ENCODE results near the gene RAB25. TPM values are rescaled to one million over a fixed set of nuclear protein-coding genes. Genes with fewer than 3 reads are reported as not detected.
A peak's percentile ranks its signal among the peaks of the same experiment; 100 is the strongest.

Gene RAB25
- total RNA-seq, 3 donors from 2014 or later = 0.61 to 0.79 (median 0.63) TPM

GRCh38 chr1:156080241-156080862 lies 19.4 kb downstream of the RAB25 start:
- Mint-ChIP-seq H3K36me3 (ENCODE audit: insufficient read depth) (no peaks in the 10 kb centered on the region), H3K4me3 (no peak overlapping the region), H3K27me3 (ENCODE audit: low read depth) (peaks cover 19% of the 10 kb centered on the region), H3K4me1 (ENCODE audit: low read depth) (peaks cover 10% of the 10 kb centered on the region), H3K9me3 (no peaks in the 10 kb centered on the region)
- ATAC-seq (no peak), DNase-seq (no peak)

DNA sequence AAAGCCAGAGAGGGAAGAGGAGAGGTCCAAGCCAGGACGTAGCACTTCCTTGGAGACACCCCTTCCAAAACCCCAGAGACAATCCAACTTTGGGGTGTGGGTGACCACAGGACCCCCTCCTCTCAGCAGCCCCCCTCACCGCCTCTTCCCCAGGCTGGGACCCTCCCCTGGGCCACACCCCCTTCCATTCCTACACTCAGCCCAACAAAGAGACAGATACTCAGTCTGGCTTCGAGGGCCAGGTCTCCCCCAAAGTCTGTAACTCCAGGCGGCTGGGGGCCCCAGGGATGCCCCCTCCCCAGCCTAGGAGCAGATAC lies 19.9 kb downstream of the RAB25 start:
- DNase-seq = no peak

GRCh38 chr1:156081180-156081916 lies 20.4 kb downstream of the RAB25 start:
- no peaks in the 10 kb centered on the region for H3K36me3 Mint-ChIP-seq (ENCODE audit: insufficient read depth)
- H3K4me1 Mint-ChIP-seq (ENCODE audit: low read depth) = peaks cover 10% of the 10 kb centered on the region
- peaks cover 25% of the 10 kb centered on the region for H3K27me3 Mint-ChIP-seq (ENCODE audit: low read depth)
- no peaks in the 10 kb centered on the region for H3K9me3 Mint-ChIP-seq
- DNase-seq (no peak), ATAC-seq (no peak)
- peak overlapping the region; percentile 84 for H3K4me3 Mint-ChIP-seq

More for the DNA sequence above, 19.9 kb downstream of the RAB25 start:
- Mint-ChIP-seq H3K9me3 (no peaks in the 10 kb centered on the region), H3K4me1 (ENCODE audit: low read depth) (peaks cover 10% of the 10 kb centered on the region), H3K27me3 (ENCODE audit: low read depth) (peaks cover 20% of the 10 kb centered on the region), H3K36me3 (ENCODE audit: insufficient read depth) (no peaks in the 10 kb centered on the region), H3K4me3 (peak overlapping the region; percentile 60)
- ATAC-seq = no peak

DNA sequence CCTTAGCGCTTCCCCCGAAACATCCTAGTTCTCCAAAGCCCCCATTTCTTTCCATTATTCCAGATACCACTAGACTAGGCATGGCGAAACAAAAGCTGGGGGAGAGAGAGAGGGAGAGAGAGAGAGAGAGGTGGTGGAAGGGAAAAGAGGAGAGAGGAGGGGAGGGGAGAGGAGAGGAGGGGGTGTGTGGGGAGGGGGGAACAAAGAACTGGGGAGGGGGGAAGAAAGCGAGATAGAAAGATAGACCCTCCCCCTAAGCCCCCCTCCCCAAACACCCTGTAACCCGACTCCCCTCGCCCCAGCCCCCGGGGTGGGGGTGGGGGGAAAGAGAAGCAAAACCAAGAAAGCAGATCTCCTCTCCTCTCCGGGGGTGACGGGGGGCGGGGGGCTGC lies 21.0 kb downstream of the RAB25 start:
- Mint-ChIP-seq H3K9me3 (no peaks in the 10 kb centered on the region), H3K36me3 (ENCODE audit: insufficient read depth) (no peaks in the 10 kb centered on the region), H3K4me1 (ENCODE audit: low read depth) (peaks cover 10% of the 10 kb centered on the region), H3K4me3 (peak overlapping the region; percentile 84), H3K27me3 (ENCODE audit: low read depth) (peaks cover 31% of the 10 kb centered on the region)
- no peak for DNase-seq
- no peak for ATAC-seq

DNA sequence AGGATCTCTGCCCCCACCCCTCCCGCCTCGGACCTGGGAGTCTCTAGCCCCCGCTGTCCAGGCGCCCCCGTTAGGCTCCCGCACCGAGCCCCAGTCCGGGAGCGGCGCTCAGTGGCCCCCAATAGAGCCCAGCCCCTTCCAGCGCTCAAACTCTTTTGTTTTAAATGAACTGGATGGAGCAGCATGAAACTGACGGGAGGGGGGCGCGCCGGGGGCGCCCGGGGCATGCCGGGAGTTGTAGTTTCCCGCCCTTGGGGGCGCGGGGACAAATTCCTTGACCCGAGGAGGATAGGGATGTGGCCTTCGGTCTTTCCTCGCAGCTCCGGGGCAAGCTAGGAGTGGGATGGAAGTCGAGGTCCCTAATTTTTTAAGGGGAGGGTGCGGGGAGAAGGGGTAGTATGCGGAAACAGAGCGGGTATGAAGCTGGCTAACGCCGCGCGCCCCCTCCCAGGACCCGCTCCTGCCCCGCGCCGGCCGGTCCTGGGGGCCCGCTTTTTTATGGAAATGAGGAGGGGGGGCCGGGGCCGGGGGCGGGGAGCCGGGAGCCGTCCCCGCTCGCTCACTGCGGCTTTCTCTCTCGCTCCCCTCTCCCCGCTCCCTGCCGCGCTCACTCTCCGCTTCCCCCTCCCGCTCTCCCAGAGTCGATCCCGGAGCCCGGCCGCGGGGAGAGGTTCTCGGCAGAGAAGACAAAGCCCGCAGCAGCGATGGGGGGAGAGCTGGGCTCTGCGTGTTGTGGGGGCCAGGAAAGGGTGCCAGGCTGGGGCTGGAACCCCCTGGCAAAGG lies 21.5 kb downstream of the RAB25 start, which contains the start of gene MEX3A:
Gene MEX3A, minus strand, starts transcription at position 157 of the 783 bp plus-strand sequence. CDS start 467 bp downstream, outside the sequence.
- ATAC-seq (peak; percentile 87 to 88), DNase-seq (peak; percentile 53)
- H3K27me3 Mint-ChIP-seq (ENCODE audit: low read depth) = peaks cover 35% of the 10 kb centered on the region
- H3K9me3 Mint-ChIP-seq = no peaks in the 10 kb centered on the region
- no peaks in the 10 kb centered on the region for H3K36me3 Mint-ChIP-seq (ENCODE audit: insufficient read depth)
- peaks cover 10% of the 10 kb centered on the region for H3K4me1 Mint-ChIP-seq (ENCODE audit: low read depth)
- peak within 1 kb of the TSS; percentile 84 for H3K4me3 Mint-ChIP-seq

- ATAC-seq = no peak
- Mint-ChIP-seq H3K4me1 (ENCODE audit: low read depth) (peaks cover 10% of the 10 kb centered on the region), H3K4me3 (peak overlapping the region; percentile 75), H3K27me3 (ENCODE audit: low read depth) (peaks cover 35% of the 10 kb centered on the region), H3K36me3 (ENCODE audit: insufficient read depth) (no peaks in the 10 kb centered on the region), H3K9me3 (no peaks in the 10 kb centered on the region)
- no peak for DNase-seq
Measured at GRCh38 chr1:156083800-156084790, 23.1 kb downstream of the RAB25 start.

DNA sequence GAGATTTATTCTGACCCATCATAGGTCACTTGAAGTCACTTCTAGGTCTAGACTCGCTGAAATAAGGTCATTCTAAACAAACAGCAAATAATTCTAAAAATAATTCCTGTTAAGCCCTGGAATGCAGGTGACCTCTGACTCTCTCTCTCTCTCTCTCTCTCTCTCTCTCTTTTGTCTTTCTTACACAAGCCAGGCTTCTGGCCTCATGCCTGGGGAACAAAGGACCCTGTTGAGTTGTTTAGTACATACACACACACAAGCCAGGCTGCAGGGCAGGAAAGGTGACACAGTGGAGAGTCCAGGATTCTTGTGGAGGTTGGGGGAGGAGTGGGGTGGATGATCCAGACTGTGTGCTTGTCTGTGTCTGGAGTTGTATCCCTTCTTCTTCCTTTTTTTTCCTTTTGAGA lies 25.3 kb downstream of the RAB25 start:
- H3K9me3 Mint-ChIP-seq = no peaks in the 10 kb centered on the region
- DNase-seq = no peak
- peaks cover 8% of the 10 kb centered on the region for H3K4me1 Mint-ChIP-seq (ENCODE audit: low read depth)
- H3K27me3 Mint-ChIP-seq (ENCODE audit: low read depth) = peaks cover 41% of the 10 kb centered on the region
- H3K36me3 Mint-ChIP-seq (ENCODE audit: insufficient read depth) = no peaks in the 10 kb centered on the region
- no peak overlapping the region for H3K4me3 Mint-ChIP-seq
- ATAC-seq = no peak

DNA sequence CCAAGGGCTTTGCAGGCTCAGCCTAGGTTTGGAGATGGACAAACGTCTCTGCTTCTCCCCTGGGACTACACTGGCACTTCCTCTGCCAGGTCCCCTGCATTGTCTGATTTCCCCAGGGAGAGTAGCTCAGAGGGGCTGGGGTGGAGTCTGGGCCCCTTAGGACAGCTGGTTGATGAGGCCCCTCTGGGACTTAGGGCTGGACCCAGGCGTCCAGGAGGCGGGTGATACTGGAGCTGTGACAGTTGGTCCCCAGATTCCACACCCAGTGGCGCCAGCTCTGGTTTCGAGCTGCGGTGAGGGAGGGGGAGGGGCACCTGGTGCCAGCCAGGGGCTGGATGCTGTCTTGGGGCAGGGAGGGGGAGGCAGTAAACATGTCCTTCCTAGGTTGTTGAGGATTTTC lies 28.7 kb downstream of the RAB25 start:
- no peaks in the 10 kb centered on the region for H3K9me3 Mint-ChIP-seq
- no peak overlapping the region for H3K4me3 Mint-ChIP-seq
- DNase-seq = no peak
- peaks cover 29% of the 10 kb centered on the region for H3K27me3 Mint-ChIP-seq (ENCODE audit: low read depth)
- H3K4me1 Mint-ChIP-seq (ENCODE audit: low read depth) = no peaks in the 10 kb centered on the region
- ATAC-seq = no peak
- no peaks in the 10 kb centered on the region for H3K36me3 Mint-ChIP-seq (ENCODE audit: insufficient read depth)

DNA sequence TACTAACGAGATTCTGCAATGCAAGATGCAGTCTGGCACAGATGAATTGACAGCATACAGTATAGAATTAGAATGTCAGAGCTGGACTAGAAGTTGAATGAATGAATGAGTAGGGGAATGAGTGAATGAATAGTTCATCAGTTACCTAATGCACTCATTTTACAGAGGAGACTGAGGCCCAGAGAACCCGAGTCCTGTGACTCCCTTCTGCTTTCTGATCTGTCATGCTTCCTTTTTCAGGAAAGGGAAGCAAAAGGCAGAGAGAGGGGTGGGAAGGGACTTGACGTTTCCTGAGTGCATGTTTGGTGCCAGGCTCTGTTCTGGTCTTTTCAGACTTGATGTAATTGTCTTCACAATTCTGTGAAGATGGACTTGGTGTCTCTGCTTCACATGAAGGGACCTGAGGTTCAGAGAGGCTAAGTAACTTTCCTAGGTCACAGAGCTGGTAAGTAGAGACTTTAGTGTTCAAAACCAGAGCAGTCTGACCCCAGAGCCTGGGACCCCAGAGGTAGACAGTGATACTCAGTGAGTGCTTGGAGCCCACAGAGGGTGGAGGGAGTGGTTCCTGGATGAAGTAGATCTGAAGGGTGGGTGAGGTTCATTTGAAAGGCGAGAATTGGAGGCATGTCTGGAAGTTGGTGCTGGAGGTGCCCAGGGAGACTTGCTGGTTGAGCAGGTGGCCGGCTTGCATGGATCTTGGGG lies 29.3 kb downstream of the RAB25 start:
- H3K4me1 Mint-ChIP-seq (ENCODE audit: low read depth) = no peaks in the 10 kb centered on the region
- H3K36me3 Mint-ChIP-seq (ENCODE audit: insufficient read depth) = no peaks in the 10 kb centered on the region
- ATAC-seq (peak in 1 of 2 donors; percentile 17), DNase-seq (no peak)
- peaks cover 23% of the 10 kb centered on the region for H3K27me3 Mint-ChIP-seq (ENCODE audit: low read depth)
- no peak overlapping the region for H3K4me3 Mint-ChIP-seq
- H3K9me3 Mint-ChIP-seq = no peaks in the 10 kb centered on the region

DNA sequence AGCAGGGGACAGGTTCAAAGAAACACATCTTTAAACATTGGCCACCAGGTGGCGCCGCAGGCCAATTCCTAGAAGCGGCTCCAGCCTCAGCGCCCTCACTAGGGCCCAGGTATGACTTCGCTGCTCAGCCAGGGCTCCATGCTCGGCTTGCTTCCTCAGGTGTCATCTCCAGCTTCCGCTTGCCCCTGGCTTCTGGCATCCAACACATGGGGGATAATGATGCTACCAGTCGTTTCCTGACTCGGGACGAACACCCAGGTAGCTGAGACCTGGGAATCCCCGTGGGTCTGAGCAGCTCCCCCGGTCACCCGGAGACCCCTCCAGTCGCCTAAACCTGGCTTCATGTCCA lies 29.9 kb downstream of the RAB25 start:
- Mint-ChIP-seq H3K36me3 (ENCODE audit: insufficient read depth) (no peaks in the 10 kb centered on the region), H3K9me3 (no peaks in the 10 kb centered on the region), H3K4me3 (no peak overlapping the region), H3K4me1 (ENCODE audit: low read depth) (peaks cover 4% of the 10 kb centered on the region), H3K27me3 (ENCODE audit: low read depth) (peaks cover 21% of the 10 kb centered on the region)
- peak; percentile 93 for DNase-seq
- peak; percentile 99 for ATAC-seq

- H3K4me3 Mint-ChIP-seq = no peak overlapping the region
- peaks cover 12% of the 10 kb centered on the region for H3K4me1 Mint-ChIP-seq (ENCODE audit: low read depth)
- H3K36me3 Mint-ChIP-seq (ENCODE audit: insufficient read depth) = no peaks in the 10 kb centered on the region
- ATAC-seq (no peak), DNase-seq (no peak)
- peaks cover 13% of the 10 kb centered on the region for H3K27me3 Mint-ChIP-seq (ENCODE audit: low read depth)
- H3K9me3 Mint-ChIP-seq = no peaks in the 10 kb centered on the region
Measured at GRCh38 chr1:156091610-156092009, 30.6 kb downstream of the RAB25 start.

DNA sequence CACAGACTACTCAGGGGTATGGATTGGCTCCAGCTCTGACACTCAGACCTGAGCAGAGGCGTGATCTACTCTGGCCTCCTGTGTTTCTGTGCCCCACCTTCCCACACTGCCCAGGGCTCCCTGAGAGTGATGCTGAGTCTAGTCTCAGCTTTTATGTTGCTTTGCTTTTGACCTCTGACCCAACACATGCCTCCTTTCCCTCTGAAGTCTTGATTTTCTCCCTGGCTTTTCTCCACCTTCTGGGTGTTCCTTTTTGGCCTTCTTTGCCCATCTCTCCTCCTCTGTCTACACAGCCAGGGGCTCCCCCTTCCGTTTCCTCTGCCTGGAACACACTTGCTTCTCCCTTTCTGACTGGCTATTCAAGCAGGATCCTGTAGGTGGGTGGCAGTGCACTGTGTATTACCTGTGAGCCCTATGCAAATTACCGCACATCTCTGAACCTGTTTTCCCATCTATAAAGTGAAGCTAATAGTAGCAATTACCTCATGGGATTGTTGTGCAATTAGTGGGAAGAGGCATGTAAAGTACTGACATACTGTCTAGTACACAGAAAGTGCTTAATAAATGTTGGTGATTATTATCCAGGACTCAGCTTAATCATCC lies 35.0 kb downstream of the RAB25 start:
- H3K9me3 Mint-ChIP-seq = no peaks in the 10 kb centered on the region
- H3K36me3 Mint-ChIP-seq (ENCODE audit: insufficient read depth) = no peaks in the 10 kb centered on the region
- H3K4me1 Mint-ChIP-seq (ENCODE audit: low read depth) = peaks cover 45% of the 10 kb centered on the region
- H3K27me3 Mint-ChIP-seq (ENCODE audit: low read depth) = no peaks in the 10 kb centered on the region
- DNase-seq = no peak
- peak overlapping the region; percentile 51 for H3K4me3 Mint-ChIP-seq
- ATAC-seq = no peak

Data from activated T-cell treated with anti-CD3 and anti-CD28 coated beads, Interleukin-2, amount 50 U/mL, for 4 hours (primary cell).